Suprapubic skin (tissue), 4 donors: Measurements from ENCODE around the gene ZNF496. TPM values are rescaled to one million over a fixed set of nuclear protein-coding genes. Genes with fewer than 3 reads are reported as not detected.

Experiments used
- DNase-seq, 2 donors: peaks; one replicate each; pipeline ENCODE4 v3.0.0-alpha.2; 2019; ENCODE audit warnings: low spot score in 2 of 2
- H3K27ac ChIP-seq: fragments of 200-600 bp; sonication (generic); one replicate; pipeline ENCODE4 v1.5.1; 2019
- H3K27me3 ChIP-seq: fragments of 200-600 bp; sonication (generic); one replicate; pipeline ENCODE4 v1.5.1; 2019
- H3K36me3 ChIP-seq: fragments of 200-600 bp; sonication (generic); one replicate; pipeline ENCODE4 v1.5.1; 2019
- H3K4me1 ChIP-seq: fragments of 200-600 bp; sonication (generic); one replicate; pipeline ENCODE4 v1.5.1; 2019
- H3K4me3 ChIP-seq: fragments of 200-600 bp; sonication (generic); one replicate; pipeline ENCODE4 v1.5.1; 2019; ENCODE audit warnings: mild to moderate bottlenecking
- H3K9me3 ChIP-seq: fragments of 200-600 bp; sonication (generic); one replicate; pipeline ENCODE4 v1.5.1; 2019
- EP300 ChIP-seq: sonication (generic); formaldehyde crosslinking; IDR thresholded peaks from one replicate; pipeline ENCODE4 v1.6.1; 2017; ENCODE audit warnings: antibody characterized with exemption
- POLR2A ChIP-seq, 2 donors: fragments of 450-650 bp; IDR thresholded peaks; one replicate each; pipeline ENCODE4 v1.6.1; 2017; ENCODE audit warnings: antibody characterized with exemption in 2 of 2, mild to moderate bottlenecking in 2 of 2, moderate library complexity in 2 of 2
- POLR2AphosphoS5 ChIP-seq, 3 donors: sonication (generic); formaldehyde crosslinking; IDR thresholded peaks; one replicate each; pipeline ENCODE4 v1.6.1; 2017; ENCODE audit warnings: antibody characterized with exemption in 3 of 3
- WGBS: methylation state at CpG from one replicate; pipeline ENCODE4 v1.1.5; 2018; 5-methylcytosine and 5-hydroxymethylcytosine counted together
- total RNA-seq, 4 donors: library from RNA; depleted of rRNA; stranded (reverse); fragments of >200 nt; gene quantifications; one replicate each; pipeline ENCODE4 v1.1.0, GENCODE V29; 2016
- TF ChIP-seq, protein P1 (sequence below), 2 donors: fragments of 200-600 bp in 1 of 2; fragments of 450-650 bp in 1 of 2; sonication (generic) in 1 of 2; IDR thresholded peaks; one replicate each; pipeline ENCODE4 v1.5.1; 2016 to 2019; ENCODE audit warnings: antibody characterized with exemption in 2 of 2, mild to moderate bottlenecking in 1 of 2, moderate library complexity in 1 of 2

The ZNF496 gene
- total RNA-seq, 4 donors from 2014 or later = 17.5 to 45.7 (median 21.2) TPM

DNA sequence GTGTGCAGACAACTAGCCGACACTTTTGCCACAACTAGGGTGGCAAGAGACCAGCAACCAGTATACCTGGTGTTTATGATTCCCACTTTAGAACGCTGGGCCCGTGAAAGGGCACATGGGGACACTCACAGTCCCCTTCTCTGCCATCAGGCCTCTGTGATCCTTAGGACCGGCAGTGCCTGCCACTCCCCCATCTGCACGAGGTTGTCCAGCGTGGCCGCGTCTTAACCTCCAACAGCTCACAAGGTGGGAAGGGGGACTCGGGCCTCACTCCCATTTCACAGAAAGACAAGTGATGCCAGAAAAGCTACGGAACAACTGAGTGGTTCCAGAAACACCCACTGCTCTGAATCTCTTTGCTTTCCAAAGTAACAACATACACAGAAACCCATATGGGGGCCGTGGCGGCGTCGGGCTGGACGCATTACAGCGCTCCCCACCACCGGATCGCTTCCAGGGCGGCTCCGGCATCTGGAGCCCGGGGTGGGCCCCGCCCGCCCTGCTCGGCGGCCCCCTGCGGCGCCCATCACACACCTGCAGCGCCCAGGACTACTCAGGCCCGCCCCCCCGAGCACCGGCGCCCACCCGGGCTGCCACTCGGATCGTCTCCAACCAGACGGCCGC is 1.0 kb downstream of the ZNF496 start:
- H3K36me3 ChIP-seq = peaks cover 26% of the 10 kb centered on the region
- no peaks in the 10 kb centered on the region for H3K9me3 ChIP-seq
- peaks cover 30% of the 10 kb centered on the region for H3K4me1 ChIP-seq
- H3K27ac ChIP-seq = peak overlapping the region; percentile 91
- WGBS = 15% methylated on average over 12 of the region's 37 CpGs
- TF ChIP-seq, protein P1, sequence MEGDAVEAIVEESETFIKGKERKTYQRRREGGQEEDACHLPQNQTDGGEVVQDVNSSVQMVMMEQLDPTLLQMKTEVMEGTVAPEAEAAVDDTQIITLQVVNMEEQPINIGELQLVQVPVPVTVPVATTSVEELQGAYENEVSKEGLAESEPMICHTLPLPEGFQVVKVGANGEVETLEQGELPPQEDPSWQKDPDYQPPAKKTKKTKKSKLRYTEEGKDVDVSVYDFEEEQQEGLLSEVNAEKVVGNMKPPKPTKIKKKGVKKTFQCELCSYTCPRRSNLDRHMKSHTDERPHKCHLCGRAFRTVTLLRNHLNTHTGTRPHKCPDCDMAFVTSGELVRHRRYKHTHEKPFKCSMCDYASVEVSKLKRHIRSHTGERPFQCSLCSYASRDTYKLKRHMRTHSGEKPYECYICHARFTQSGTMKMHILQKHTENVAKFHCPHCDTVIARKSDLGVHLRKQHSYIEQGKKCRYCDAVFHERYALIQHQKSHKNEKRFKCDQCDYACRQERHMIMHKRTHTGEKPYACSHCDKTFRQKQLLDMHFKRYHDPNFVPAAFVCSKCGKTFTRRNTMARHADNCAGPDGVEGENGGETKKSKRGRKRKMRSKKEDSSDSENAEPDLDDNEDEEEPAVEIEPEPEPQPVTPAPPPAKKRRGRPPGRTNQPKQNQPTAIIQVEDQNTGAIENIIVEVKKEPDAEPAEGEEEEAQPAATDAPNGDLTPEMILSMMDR (IDR thresholded peaks at IDR 0.05) = no peak
- TF ChIP-seq EP300 = no peak
- no peak for TF ChIP-seq POLR2AphosphoS5 (IDR thresholded peaks at IDR 0.05)
- no peak for TF ChIP-seq POLR2A (IDR thresholded peaks at IDR 0.05)
- H3K27me3 ChIP-seq = no peaks in the 10 kb centered on the region
- no peak for DNase-seq
- H3K4me3 ChIP-seq = peak overlapping the region; percentile 98

- 95% methylated on average over 24 of the region's 24 CpGs for WGBS
- H3K36me3 ChIP-seq = peaks cover 35% of the 10 kb centered on the region
- no peak overlapping the region for H3K4me3 ChIP-seq
- TF ChIP-seq, protein P1 (IDR thresholded peaks at IDR 0.05) = no peak
- TF ChIP-seq EP300 = no peak
- no peak for TF ChIP-seq POLR2A (IDR thresholded peaks at IDR 0.05)
- H3K27ac ChIP-seq = no peak overlapping the region
- no peaks in the 10 kb centered on the region for H3K9me3 ChIP-seq
- no peak for DNase-seq
- H3K4me1 ChIP-seq = peaks cover 30% of the 10 kb centered on the region
- H3K27me3 ChIP-seq = no peaks in the 10 kb centered on the region
These were observed 2.5 kb downstream of the ZNF496 start for GRCh38 chr1:247329097-247329617.

DNA sequence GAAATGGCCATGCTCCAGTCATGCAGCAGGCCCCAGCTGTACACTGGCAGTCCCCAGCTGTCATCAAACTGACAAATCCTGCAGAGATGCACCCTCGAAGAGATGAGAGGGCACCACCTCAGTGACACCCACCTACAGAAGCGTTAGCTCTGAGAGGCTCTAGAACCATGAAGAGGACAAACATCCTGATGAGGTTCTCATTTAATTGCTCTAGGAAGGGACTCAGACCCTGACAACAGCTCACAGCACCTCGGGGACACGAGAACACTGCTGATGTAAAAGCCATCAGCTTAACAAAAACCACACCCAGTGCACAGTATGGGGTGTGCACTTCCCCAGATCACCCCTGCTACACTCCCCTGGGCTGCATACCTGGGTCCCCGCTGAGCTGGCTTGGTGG is 3.4 kb downstream of the ZNF496 start:
- H3K36me3 ChIP-seq = peaks cover 38% of the 10 kb centered on the region
- no peaks in the 10 kb centered on the region for H3K9me3 ChIP-seq
- TF ChIP-seq POLR2A (IDR thresholded peaks at IDR 0.05) (no peak), EP300 (no peak), POLR2AphosphoS5 (IDR thresholded peaks at IDR 0.05) (no peak)
- TF ChIP-seq, protein P1 (IDR thresholded peaks at IDR 0.05) = no peak
- H3K4me1 ChIP-seq = peaks cover 26% of the 10 kb centered on the region
- H3K27me3 ChIP-seq = no peaks in the 10 kb centered on the region
- H3K27ac ChIP-seq = no peak overlapping the region
- DNase-seq = no peak
- 97% methylated on average over 5 of the region's 5 CpGs for WGBS
- no peak overlapping the region for H3K4me3 ChIP-seq

- Histone ChIP-seq H3K4me3 (no peak overlapping the region), H3K9me3 (no peaks in the 10 kb centered on the region), H3K4me1 (peaks cover 11% of the 10 kb centered on the region), H3K27me3 (no peaks in the 10 kb centered on the region), H3K36me3 (peaks cover 54% of the 10 kb centered on the region), H3K27ac (no peak overlapping the region)
- 90% methylated on average over 8 of the region's 8 CpGs for WGBS
- TF ChIP-seq POLR2A (IDR thresholded peaks at IDR 0.05) (no peak), EP300 (no peak), POLR2AphosphoS5 (IDR thresholded peaks at IDR 0.05) (no peak)
- TF ChIP-seq, protein P1 (IDR thresholded peaks at IDR 0.05) = no peak
- DNase-seq = no peak
These were observed 5.1 kb downstream of the ZNF496 start for GRCh38 chr1:247326411-247327130.

- TF ChIP-seq EP300 (no peak), POLR2A (IDR thresholded peaks at IDR 0.05) (no peak), POLR2AphosphoS5 (IDR thresholded peaks at IDR 0.05) (no peak)
- TF ChIP-seq, protein P1 (IDR thresholded peaks at IDR 0.05) = no peak
- Histone ChIP-seq H3K9me3 (no peaks in the 10 kb centered on the region), H3K27me3 (no peaks in the 10 kb centered on the region), H3K4me1 (peaks cover under 1% of the 10 kb centered on the region), H3K36me3 (peaks cover 71% of the 10 kb centered on the region), H3K4me3 (no peak overlapping the region), H3K27ac (no peak overlapping the region)
- WGBS = 85% methylated on average over 2 of the region's 2 CpGs
- DNase-seq = no peak
These were observed 6.7 kb downstream of the ZNF496 start for GRCh38 chr1:247324923-247325322.
